GM10847 (cell line): ENCODE data around the gene PRRT1.

ENCODE experiments used
- POLR2A ChIP-seq: IDR thresholded peaks from 2 replicates; pipeline ENCODE4 v1.6.1; 2011; ENCODE audit not compliant: insufficient read length; ENCODE audit errors: extremely low read depth

Gene PRRT1

GRCh38 chr6:32190054-32190851 lies 38.5 kb upstream of the PRRT1 start, which contains the start of gene PBX2:
PBX2 (minus strand) TSS chr6:32190202; CDS start chr6:32189915, 287 bp downstream.
- TF ChIP-seq POLR2A = peak; percentile 49

- no peak for TF ChIP-seq POLR2A
Measured at GRCh38 chr6:32189742-32190053, 38.0 kb upstream of the PRRT1 start.

- TF ChIP-seq POLR2A = no peak
Measured at GRCh38 chr6:32189069-32189741, 37.5 kb upstream of the PRRT1 start.

- TF ChIP-seq POLR2A = no peak
Measured at GRCh38 chr6:32188381-32189068, 36.8 kb upstream of the PRRT1 start.

GRCh38 chr6:32187009-32187709 lies 35.4 kb upstream of the PRRT1 start:
- TF ChIP-seq POLR2A = no peak

GRCh38 chr6:32184084-32184640 lies 32.4 kb upstream of the PRRT1 start, which contains the start of gene AGER:
AGER (minus strand) TSS chr6:32184253; CDS start chr6:32184222, 31 bp downstream.
- no peak for TF ChIP-seq POLR2A

GRCh38 chr6:32183483-32184083 lies 31.8 kb upstream of the PRRT1 start:
- TF ChIP-seq POLR2A = no peak

GRCh38 chr6:32183030-32183429 lies 31.3 kb upstream of the PRRT1 start:
- no peak for TF ChIP-seq POLR2A

GRCh38 chr6:32182555-32182981 lies 30.8 kb upstream of the PRRT1 start:
- TF ChIP-seq POLR2A = no peak

- no peak for TF ChIP-seq POLR2A
Measured at GRCh38 chr6:32181915-32182529, 30.3 kb upstream of the PRRT1 start.

GRCh38 chr6:32181148-32181702 lies 29.5 kb upstream of the PRRT1 start:
- TF ChIP-seq POLR2A = no peak

- TF ChIP-seq POLR2A = no peak
Measured at GRCh38 chr6:32179766-32180405, 28.1 kb upstream of the PRRT1 start.
